Body of pancreas (tissue), 4 donors: ENCODE measurements around the gene MLXIP. TPM values are rescaled to one million over a fixed set of nuclear protein-coding genes. Genes with fewer than 3 reads are reported as not detected.

ENCODE experiments used
- ATAC-seq: fragments of 150-250 bp; one replicate; pipeline ENCODE4 v1.9.1; 2016
- DNase-seq, 4 donors: peaks; one replicate each; pipeline ENCODE4 v3.0.0-alpha.2; 2019
- H3K27ac ChIP-seq, 4 donors: fragments of 200-600 bp; sonication (generic); 1 replicate in 3 of 4; 2 replicates in 1 of 4; pipeline versions ENCODE4 v1.5.1 to v1.6.1; 2016 to 2019; ENCODE audit warnings: mild to moderate bottlenecking in 1 of 4, mixed read lengths in 1 of 4, moderate library complexity in 1 of 4
- H3K27me3 ChIP-seq, 2 donors: fragments of 200-600 bp; sonication (generic); one replicate each; pipeline ENCODE4 v1.6.0; 2016; ENCODE audit warnings: mild to moderate bottlenecking in 1 of 2
- H3K36me3 ChIP-seq, 2 donors: fragments of 200-600 bp; sonication (generic); replicated peaks in 1 of 2; 2 replicates each; pipeline ENCODE4 v1.5.1; 2016; ENCODE audit warnings: low read depth in 2 of 2; ENCODE audit not compliant: insufficient read depth in 1 of 2
- H3K4me1 ChIP-seq: fragments of 200-600 bp; sonication (generic); one replicate; pipeline ENCODE4 v1.6.0; 2016
- H3K4me3 ChIP-seq, 2 donors: fragments of 200-600 bp; sonication (generic); 1 replicate in 1 of 2; 2 replicates in 1 of 2; pipeline ENCODE4 v1.5.1; 2016 to 2019
- H3K9me3 ChIP-seq, 3 donors: fragments of 200-600 bp; sonication (generic); 1 replicate in 2 of 3; 2 replicates in 1 of 3; pipeline ENCODE4 v1.5.1; 2016
- CTCF ChIP-seq, 7 experiments: fragments of 450-650 bp in 4 of 7; fragments of 200-600 bp in 3 of 7; sonication (generic) in 3 of 7; IDR thresholded peaks; one replicate each; pipeline ENCODE4 v1.5.1; 2016 to 2019; ENCODE audit warnings: antibody characterized with exemption in 7 of 7
- POLR2A ChIP-seq, 3 donors: fragments of 450-650 bp; IDR thresholded peaks; one replicate each; pipeline ENCODE4 v1.6.1; 2016; ENCODE audit warnings: antibody characterized with exemption in 3 of 3, mild to moderate bottlenecking in 2 of 3
- WGBS, 2 donors: methylation state at CpG; one replicate each; pipeline ENCODE4 v1.1.5; 2017; 5-methylcytosine and 5-hydroxymethylcytosine counted together
- intact Hi-C: fragments of 100-400 bp; cut with DNase I; formaldehyde crosslinking; loops from one replicate; pipeline ENCODE4 v1.15.1; 2023
- total RNA-seq, 2 donors: library from RNA; depleted of rRNA; stranded (reverse); fragments of >200 nt; gene quantifications; one replicate each; pipeline ENCODE4 v1.1.0, GENCODE V29; 2016

Gene MLXIP
- total RNA-seq, 2 donors from 2014 or later = 43.6 to 84.0 TPM

GRCh38 chr12:122081083-122081696 lies 2.6 kb downstream of the MLXIP start:
- 17 to 25% methylated on average over 9 of the region's 9 CpGs for WGBS, 2 donors
- Histone ChIP-seq H3K27me3 (no peaks in the 10 kb centered on the region), H3K27ac (peak overlapping the region in 3 of 4 donors; percentile 81 to 92 (median 86)), H3K36me3 (peaks cover 0 to 5% of the 10 kb centered on the region in 2 donors), H3K9me3 (no peaks in the 10 kb centered on the region), H3K4me1 (peaks cover 48% of the 10 kb centered on the region), H3K4me3 (peak overlapping the region; percentile 42 to 95)
- TF ChIP-seq POLR2A (IDR thresholded peaks at IDR 0.05) = no peak
- TF ChIP-seq CTCF (IDR thresholded peaks at IDR 0.05) = no peak
- intact Hi-C loops = no loop called here
- DNase-seq (peak in 2 of 4 donors; percentile 14 to 38), ATAC-seq (no peak)

- peak in 1 of 3 donors; percentile 43 for TF ChIP-seq POLR2A (IDR thresholded peaks at IDR 0.05)
- TF ChIP-seq CTCF (IDR thresholded peaks at IDR 0.05) = peak in 1 of 7 experiments; percentile 7
- Histone ChIP-seq H3K27me3 (no peaks in the 10 kb centered on the region), H3K4me1 (peaks cover 53% of the 10 kb centered on the region), H3K27ac (peak overlapping the region in 3 of 4 donors; percentile 81 to 92 (median 86)), H3K36me3 (peaks cover 0 to 5% of the 10 kb centered on the region in 2 donors), H3K4me3 (peak overlapping the region in 1 of 2 donors; percentile 95), H3K9me3 (no peaks in the 10 kb centered on the region)
- ATAC-seq = no peak
- 2 to 7% methylated on average over 7 of the region's 7 CpGs for WGBS, 2 donors
- intact Hi-C loops = no loop called here
- DNase-seq = peak in 3 of 4 donors; percentile 36 to 62 (median 38)
Measured at GRCh38 chr12:122081697-122082221, 3.2 kb downstream of the MLXIP start.

GRCh38 chr12:122082621-122083356 lies 4.2 kb downstream of the MLXIP start:
- TF ChIP-seq POLR2A (IDR thresholded peaks at IDR 0.05) (no peak), CTCF (IDR thresholded peaks at IDR 0.05) (no peak)
- Histone ChIP-seq H3K36me3 (peaks cover 0 to 5% of the 10 kb centered on the region in 2 donors), H3K4me3 (no peak overlapping the region), H3K27ac (peak overlapping the region in 3 of 4 donors; percentile 1 to 92 (median 86)), H3K27me3 (no peaks in the 10 kb centered on the region), H3K9me3 (no peaks in the 10 kb centered on the region), H3K4me1 (peaks cover 58% of the 10 kb centered on the region)
- ATAC-seq (no peak), DNase-seq (peak in 1 of 4 donors; percentile 3)
- 42 to 52% methylated on average over 6 of the region's 6 CpGs for WGBS, 2 donors
- intact Hi-C loops = no loop called here

- Histone ChIP-seq H3K4me1 (peaks cover 75% of the 10 kb centered on the region), H3K9me3 (no peaks in the 10 kb centered on the region), H3K27ac (no peak overlapping the region), H3K36me3 (peaks cover 0 to 5% of the 10 kb centered on the region in 2 donors), H3K27me3 (no peaks in the 10 kb centered on the region), H3K4me3 (no peak overlapping the region)
- no peak for ATAC-seq
- TF ChIP-seq POLR2A (IDR thresholded peaks at IDR 0.05) = no peak
- TF ChIP-seq CTCF (IDR thresholded peaks at IDR 0.05) = no peak
- DNase-seq = no peak
- intact Hi-C loops = no loop called here
- WGBS, 2 donors = 78 to 85% methylated on average over 13 of the region's 13 CpGs
Measured at GRCh38 chr12:122084857-122085405, 6.4 kb downstream of the MLXIP start.
